C4-2B (cell line): ENCODE measurements around the gene KRT82.

Experiments used
- H3K27ac ChIP-seq: fragments of 450-650 bp; 2 replicates; pipeline ENCODE4 v1.5.1; 2017
- CTCF ChIP-seq: fragments of 450-650 bp; conservative IDR thresholded peaks from 2 replicates; pipeline ENCODE4 v1.5.1; 2017; ENCODE audit warnings: mild to moderate bottlenecking
- ZFX ChIP-seq: fragments of 450-650 bp; IDR thresholded peaks from 2 replicates; pipeline ENCODE4 v1.6.1; 2017

KRT82 gene

GRCh38 chr12:52387859-52388258 lies 18.3 kb downstream of the KRT82 start:
- H3K27ac ChIP-seq = no peak overlapping the region
- TF ChIP-seq CTCF (no peak), ZFX (no peak)

GRCh38 chr12:52385226-52385702 lies 20.9 kb downstream of the KRT82 start, which contains the start of gene KRT84:
Gene KRT84, minus strand, starts transcription at chr12:52385652. Its CDS starts 67 bp downstream, at chr12:52385585.
- TF ChIP-seq ZFX (no peak), CTCF (no peak)
- H3K27ac ChIP-seq = no peak within 1 kb of the TSS

DNA sequence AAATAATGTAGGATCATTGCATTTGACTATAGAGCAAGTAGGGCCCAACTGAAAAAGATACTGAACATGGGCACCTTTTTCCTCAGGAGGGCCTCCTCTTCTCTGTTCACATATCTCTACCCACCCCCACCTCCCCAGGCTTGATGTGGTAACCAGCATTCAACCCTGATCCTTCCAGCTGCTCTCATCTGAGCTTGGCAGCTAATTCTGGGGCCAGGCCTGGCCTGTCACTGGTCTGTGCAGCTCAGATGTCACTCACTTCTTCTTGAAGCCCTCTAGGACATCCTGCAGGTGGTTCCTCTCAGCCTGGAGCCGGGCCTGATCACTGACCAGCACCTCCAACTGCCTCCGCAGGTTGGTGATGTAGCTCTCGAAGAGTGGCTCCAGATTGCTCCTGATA lies 22.8 kb downstream of the KRT82 start:
- no peak for TF ChIP-seq CTCF
- no peak for TF ChIP-seq ZFX
- H3K27ac ChIP-seq = no peak overlapping the region

GRCh38 chr12:52382854-52383253 lies 23.3 kb downstream of the KRT82 start:
- H3K27ac ChIP-seq = no peak overlapping the region
- TF ChIP-seq CTCF (no peak), ZFX (no peak)

- no peak overlapping the region for H3K27ac ChIP-seq
- TF ChIP-seq ZFX (no peak), CTCF (no peak)
Observed at GRCh38 chr12:52381206-52381605, 24.9 kb downstream of the KRT82 start.

DNA sequence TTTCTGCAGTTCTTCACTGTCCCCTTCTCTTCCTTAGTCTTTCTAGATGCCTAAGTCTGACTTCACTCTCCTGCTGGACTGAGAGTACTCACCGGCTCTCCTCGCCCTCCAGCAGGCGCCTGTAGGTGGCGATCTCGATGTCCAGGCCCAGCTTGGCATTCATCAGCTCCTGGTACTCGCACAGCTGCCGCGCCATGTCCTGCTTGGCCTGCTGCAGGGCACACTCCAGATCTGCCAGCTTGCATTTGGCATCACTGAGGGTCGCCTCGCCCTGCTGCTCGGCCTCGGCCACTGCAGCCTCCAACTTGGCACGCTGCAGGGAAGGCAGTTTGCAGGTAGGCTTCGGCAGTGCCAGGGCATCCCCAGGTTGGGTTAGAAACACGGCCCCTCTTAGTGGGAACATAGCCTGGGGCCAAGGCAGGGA lies 25.9 kb downstream of the KRT82 start:
- no peak overlapping the region for H3K27ac ChIP-seq
- TF ChIP-seq ZFX (no peak), CTCF (peak; percentile 91)

- TF ChIP-seq ZFX (no peak), CTCF (no peak)
- H3K27ac ChIP-seq = no peak overlapping the region
Observed at GRCh38 chr12:52379536-52379935, 26.6 kb downstream of the KRT82 start.
